ENCODE measurements around the gene KCNQ1.
"Not testable (repeated sequence)": the region's sequence is repeated elsewhere in the genome, so short reads cannot be mapped to it uniquely, and the experiment has no call there.

The KCNQ1 gene

GRCh38 chr11:2489083-2489482, 44.3 kb downstream of the KCNQ1 start:
- no peak overlapping the region for H3K4me3 ChIP-seq (ENCODE audit: insufficient read depth, low read length, poor library complexity, severe bottlenecking)
- H3F3A ChIP-seq (ENCODE audit: insufficient read depth): no peaks in the 10 kb centered on the region
- no peaks in the 10 kb centered on the region for H3K79me2 ChIP-seq (ENCODE audit: insufficient read depth, low read length)
- no peaks in the 10 kb centered on the region for H4K20me1 ChIP-seq (ENCODE audit: low read depth, low read length)
- H3K36me3 ChIP-seq (ENCODE audit: low read length): peaks cover 6% of the 10 kb centered on the region
- H3K9me3 ChIP-seq (ENCODE audit: insufficient read depth, low read length): peaks cover 28% of the 10 kb centered on the region; the same call in 1 of the 2 replicates
- H3K4me2 ChIP-seq (ENCODE audit: low read depth, low read length, poor library complexity, severe bottlenecking): no peak overlapping the region
- no peak overlapping the region for H3K27ac ChIP-seq (ENCODE audit: low read depth, low read length)
- TF ChIP-seq EZH2phosphoT487 (conservative IDR thresholded peaks at IDR 0.05; ENCODE audit: low read length) (no peak), CTCF (IDR thresholded peaks at IDR 0.05; ENCODE audit: insufficient read depth, low read length, poor library complexity, severe bottlenecking) (no peak)
- H3K9ac ChIP-seq (ENCODE audit: low read length): no peak overlapping the region
- H2AFZ ChIP-seq (ENCODE audit: low read depth, low read length, severe bottlenecking): no peak overlapping the region
- H3K27me3 ChIP-seq (ENCODE audit: low read length): 0 out of 2 replicates have a peak, but pooled peaks cover 7% of the 10 kb centered on the region
- H3K9me2 ChIP-seq (replicated peaks; ENCODE audit: insufficient read depth, low read length): no peaks in the 10 kb centered on the region

GRCh38 chr11:2497951-2498350, 53.1 kb downstream of the KCNQ1 start:
- not testable (repeated sequence) for H3K79me2 ChIP-seq (ENCODE audit: insufficient read depth, low read length); H3K27me3 ChIP-seq (ENCODE audit: low read length); H3K9me2 ChIP-seq (replicated peaks; ENCODE audit: insufficient read depth, low read length); H3K9me3 ChIP-seq (ENCODE audit: insufficient read depth, low read length); H3K27ac ChIP-seq (ENCODE audit: low read depth, low read length); H3K4me3 ChIP-seq (ENCODE audit: insufficient read depth, low read length, poor library complexity, severe bottlenecking); H3K36me3 ChIP-seq (ENCODE audit: low read length); H4K20me1 ChIP-seq (ENCODE audit: low read depth, low read length); H3F3A ChIP-seq (ENCODE audit: insufficient read depth); H3K9ac ChIP-seq (ENCODE audit: low read length); H2AFZ ChIP-seq (ENCODE audit: low read depth, low read length, severe bottlenecking); H3K4me2 ChIP-seq (ENCODE audit: low read depth, low read length, poor library complexity, severe bottlenecking)

GRCh38 chr11:2498750-2499149, 53.9 kb downstream of the KCNQ1 start:
- no peaks in the 10 kb centered on the region for H3K27me3 ChIP-seq (ENCODE audit: low read length)
- H3K36me3 ChIP-seq (ENCODE audit: low read length): no peaks in the 10 kb centered on the region; the same call in 1 of the 2 replicates
- no peak overlapping the region for H3K9ac ChIP-seq (ENCODE audit: low read length)
- no peak overlapping the region for H3K4me3 ChIP-seq (ENCODE audit: insufficient read depth, low read length, poor library complexity, severe bottlenecking)
- H3K4me2 ChIP-seq (ENCODE audit: low read depth, low read length, poor library complexity, severe bottlenecking): no peak overlapping the region
- no peaks in the 10 kb centered on the region for H3F3A ChIP-seq (ENCODE audit: insufficient read depth)
- no peak overlapping the region for H3K27ac ChIP-seq (ENCODE audit: low read depth, low read length)
- no peaks in the 10 kb centered on the region for H3K9me2 ChIP-seq (replicated peaks; ENCODE audit: insufficient read depth, low read length)
- H3K79me2 ChIP-seq (ENCODE audit: insufficient read depth, low read length): no peaks in the 10 kb centered on the region
- TF ChIP-seq CTCF (IDR thresholded peaks at IDR 0.05; ENCODE audit: insufficient read depth, low read length, poor library complexity, severe bottlenecking): no peak
- no peak for TF ChIP-seq EZH2phosphoT487 (conservative IDR thresholded peaks at IDR 0.05; ENCODE audit: low read length)
- no peak overlapping the region for H2AFZ ChIP-seq (ENCODE audit: low read depth, low read length, severe bottlenecking)
- no peaks in the 10 kb centered on the region for H4K20me1 ChIP-seq (ENCODE audit: low read depth, low read length)
- H3K9me3 ChIP-seq (ENCODE audit: insufficient read depth, low read length): peaks cover 7% of the 10 kb centered on the region; the same call in 1 of the 2 replicates

DNA sequence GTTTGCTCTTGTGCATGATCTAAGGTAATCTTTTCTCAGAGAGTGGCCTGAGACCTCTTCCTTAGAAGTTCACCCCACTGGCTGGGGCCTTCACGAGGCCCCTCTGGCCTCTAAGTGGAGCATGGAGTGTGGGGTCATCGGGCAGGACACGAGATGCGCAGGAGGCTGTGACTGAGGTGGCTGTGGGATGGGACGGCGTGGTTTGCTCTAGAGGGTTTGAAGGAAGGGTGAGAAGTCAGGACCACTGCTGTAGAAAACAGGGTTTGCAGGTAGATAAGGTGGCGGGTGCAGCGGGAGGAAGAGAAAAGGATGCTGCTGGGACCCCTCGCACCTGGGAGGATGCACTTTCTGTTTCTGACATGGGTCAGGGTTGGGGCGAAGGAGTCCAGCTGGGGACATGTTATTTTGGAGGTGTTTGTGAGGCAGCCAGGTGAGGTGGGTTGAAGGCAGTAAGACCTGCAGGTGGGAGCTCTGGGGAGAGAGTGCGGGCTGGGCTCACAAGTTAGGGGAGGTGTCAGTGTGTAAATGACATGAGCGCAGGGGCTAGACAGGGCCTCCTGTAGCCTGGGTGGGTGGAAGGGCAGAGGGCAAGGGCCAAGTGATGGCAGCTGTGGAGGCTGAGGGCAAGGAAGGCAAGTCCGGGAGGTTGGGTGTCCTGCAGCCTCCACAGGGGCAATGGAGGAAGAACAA, 62.5 kb downstream of the KCNQ1 start:
- Histone ChIP-seq H3K79me2 (ENCODE audit: insufficient read depth, low read length) (no peaks in the 10 kb centered on the region), H4K20me1 (ENCODE audit: low read depth, low read length) (no peaks in the 10 kb centered on the region), H2AFZ (ENCODE audit: low read depth, low read length, severe bottlenecking) (no peak overlapping the region), H3K9ac (ENCODE audit: low read length) (no peak overlapping the region), H3F3A (ENCODE audit: insufficient read depth) (no peaks in the 10 kb centered on the region), H3K27me3 (ENCODE audit: low read length) (no peaks in the 10 kb centered on the region), H3K9me2 (replicated peaks; ENCODE audit: insufficient read depth, low read length) (no peaks in the 10 kb centered on the region), H3K4me3 (ENCODE audit: insufficient read depth, low read length, poor library complexity, severe bottlenecking) (no peak overlapping the region), H3K4me2 (ENCODE audit: low read depth, low read length, poor library complexity, severe bottlenecking) (no peak overlapping the region), H3K27ac (ENCODE audit: low read depth, low read length) (no peak overlapping the region), H3K36me3 (ENCODE audit: low read length) (no peaks in the 10 kb centered on the region), H3K9me3 (ENCODE audit: insufficient read depth, low read length) (no peaks in the 10 kb centered on the region; the same call in 1 of the 2 replicates)
- TF ChIP-seq EZH2phosphoT487 (conservative IDR thresholded peaks at IDR 0.05; ENCODE audit: low read length) (no peak), CTCF (IDR thresholded peaks at IDR 0.05; ENCODE audit: insufficient read depth, low read length, poor library complexity, severe bottlenecking) (no peak)
